ENCODE results near the gene RGS7. TPM values are rescaled to one million over a fixed set of nuclear protein-coding genes. Genes with fewer than 3 reads are reported as not detected.

RGS7 gene
- total and polyA plus RNA-seq, 10 of the 15 experiments (the other 5 are each of a cell fraction or from before 2014, with no cell fraction given): not detected

DNA sequence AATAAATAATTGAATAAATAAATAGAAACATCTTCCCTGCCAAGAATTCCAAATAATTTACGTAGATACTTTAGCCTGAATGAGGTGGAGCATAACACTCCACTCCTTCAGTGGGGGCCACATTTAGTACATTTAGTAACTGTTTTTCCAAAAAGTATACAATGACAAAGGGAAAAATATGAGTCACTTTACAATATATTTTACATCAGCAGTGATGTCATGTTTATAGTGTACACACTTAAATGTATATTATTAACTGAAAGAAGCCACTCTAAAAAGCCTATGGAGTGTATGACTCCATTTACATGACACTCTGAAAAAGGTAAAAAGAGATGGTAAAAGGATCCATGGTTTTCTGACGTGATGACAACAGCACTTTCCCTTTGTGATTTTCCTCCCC, 400.6 kb downstream of the RGS7 start (continued):
- TF ChIP-seq HCFC1 (IDR thresholded peaks at IDR 0.05; ENCODE audit: low read length) (no peak), SUZ12 (IDR thresholded peaks at IDR 0.05; ENCODE audit: unreplicated experiment) (no peak), CBX3 (IDR thresholded peaks at IDR 0.05; ENCODE audit: borderline replicate concordance, low read depth) (no peak), POLR2A (IDR thresholded peaks at IDR 0.05; ENCODE audit: low read depth, low read length) (no peak), BACH1 (IDR thresholded peaks at IDR 0.05; ENCODE audit: borderline replicate concordance) (no peak), SUPT20H (IDR thresholded peaks at IDR 0.05; ENCODE audit: borderline replicate concordance, control insufficient read depth, low read depth, low read length) (no peak), NBN (IDR thresholded peaks at IDR 0.05) (no peak), MTA2 (IDR thresholded peaks at IDR 0.05; ENCODE audit: low read depth) (no peak), EP300 (IDR thresholded peaks at IDR 0.05; ENCODE audit: borderline replicate concordance in 1 of 2, control insufficient read depth in 1 of 2, low read depth in 2 of 2, low read length in 2 of 2) (no peak), SIN3A (IDR thresholded peaks at IDR 0.05; ENCODE audit: low read depth, low read length) (no peak), GATAD2B (conservative IDR thresholded peaks at IDR 0.05; ENCODE audit: low read depth) (no peak), DPF2 (IDR thresholded peaks at IDR 0.05) (no peak)
- TF ChIP-seq, protein P1, sequence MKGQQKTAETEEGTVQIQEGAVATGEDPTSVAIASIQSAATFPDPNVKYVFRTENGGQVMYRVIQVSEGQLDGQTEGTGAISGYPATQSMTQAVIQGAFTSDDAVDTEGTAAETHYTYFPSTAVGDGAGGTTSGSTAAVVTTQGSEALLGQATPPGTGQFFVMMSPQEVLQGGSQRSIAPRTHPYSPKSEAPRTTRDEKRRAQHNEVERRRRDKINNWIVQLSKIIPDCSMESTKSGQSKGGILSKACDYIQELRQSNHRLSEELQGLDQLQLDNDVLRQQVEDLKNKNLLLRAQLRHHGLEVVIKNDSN (IDR thresholded peaks at IDR 0.05; ENCODE audit: borderline replicate concordance, extremely low read length, insufficient read depth, low read depth, low read length): no peak

DNA sequence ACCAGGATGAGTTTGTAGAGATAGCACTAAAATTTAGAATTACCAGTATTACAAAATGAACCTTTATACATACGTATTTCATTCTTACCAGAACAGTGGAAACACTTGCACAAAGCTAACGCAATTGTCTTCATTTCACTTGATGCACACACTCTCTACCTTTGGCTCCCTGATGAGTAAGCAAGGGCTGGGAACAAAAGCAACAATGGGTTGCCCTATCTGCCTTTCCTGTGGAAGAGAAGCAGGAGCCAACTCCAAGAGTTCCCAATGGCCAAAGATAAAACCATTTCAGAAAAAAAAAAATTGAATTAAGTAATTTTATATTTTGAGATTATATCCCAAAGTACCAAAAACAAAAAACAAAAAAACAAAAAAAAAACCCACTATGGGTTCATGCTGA, 401.0 kb downstream of the RGS7 start:
- Histone ChIP-seq H3K4me2 (ENCODE audit: control insufficient read depth, insufficient read depth) (no peak overlapping the region), H3K27ac (ENCODE audit: control insufficient read depth, insufficient read depth) (no peak overlapping the region), H3K36me3 (ENCODE audit: control insufficient read depth in 2 of 2, insufficient read depth in 2 of 2, low read length in 1 of 2) (no peaks in the 10 kb centered on the region), H3K4me1 (ENCODE audit: control insufficient read depth, insufficient read depth, low read length) (no peaks in the 10 kb centered on the region), H3K27me3 (replicated peaks in 1 of 2; ENCODE audit: control insufficient read depth in 2 of 2, insufficient read depth in 2 of 2, low read length in 1 of 2) (no peaks in the 10 kb centered on the region), H3K9ac (ENCODE audit: control insufficient read depth, insufficient read depth, low read length) (no peak overlapping the region), H3K9me3 (replicated peaks; ENCODE audit: control insufficient read depth, insufficient read depth, low read length) (no peaks in the 10 kb centered on the region), H3K79me2 (ENCODE audit: control insufficient read depth, insufficient read depth, low read length) (no peaks in the 10 kb centered on the region), H2AFZ (ENCODE audit: control insufficient read depth, low read depth, low read length) (no peak overlapping the region), H4K20me1 (ENCODE audit: control insufficient read depth, insufficient read depth) (no peaks in the 10 kb centered on the region), H3K4me3 (no peak overlapping the region)
- TF ChIP-seq RFX5 (IDR thresholded peaks at IDR 0.05; ENCODE audit: low read depth, low read length) (no peak), ZBED1 (IDR thresholded peaks at IDR 0.05; ENCODE audit: borderline replicate concordance) (no peak), PAX8 (IDR thresholded peaks at IDR 0.05) (no peak), MTA3 (IDR thresholded peaks at IDR 0.05; ENCODE audit: borderline replicate concordance, low read length) (no peak), EGR1 (IDR thresholded peaks at IDR 0.05; ENCODE audit: borderline replicate concordance in 1 of 2, low read depth in 2 of 2, low read length in 2 of 2) (no peak), NFIC (IDR thresholded peaks at IDR 0.05; ENCODE audit: low read depth, low read length) (no peak), ZNF24 (IDR thresholded peaks at IDR 0.05) (no peak), SP1 (IDR thresholded peaks at IDR 0.05; ENCODE audit: low read depth, low read length) (no peak)
- TF ChIP-seq, protein P2, sequence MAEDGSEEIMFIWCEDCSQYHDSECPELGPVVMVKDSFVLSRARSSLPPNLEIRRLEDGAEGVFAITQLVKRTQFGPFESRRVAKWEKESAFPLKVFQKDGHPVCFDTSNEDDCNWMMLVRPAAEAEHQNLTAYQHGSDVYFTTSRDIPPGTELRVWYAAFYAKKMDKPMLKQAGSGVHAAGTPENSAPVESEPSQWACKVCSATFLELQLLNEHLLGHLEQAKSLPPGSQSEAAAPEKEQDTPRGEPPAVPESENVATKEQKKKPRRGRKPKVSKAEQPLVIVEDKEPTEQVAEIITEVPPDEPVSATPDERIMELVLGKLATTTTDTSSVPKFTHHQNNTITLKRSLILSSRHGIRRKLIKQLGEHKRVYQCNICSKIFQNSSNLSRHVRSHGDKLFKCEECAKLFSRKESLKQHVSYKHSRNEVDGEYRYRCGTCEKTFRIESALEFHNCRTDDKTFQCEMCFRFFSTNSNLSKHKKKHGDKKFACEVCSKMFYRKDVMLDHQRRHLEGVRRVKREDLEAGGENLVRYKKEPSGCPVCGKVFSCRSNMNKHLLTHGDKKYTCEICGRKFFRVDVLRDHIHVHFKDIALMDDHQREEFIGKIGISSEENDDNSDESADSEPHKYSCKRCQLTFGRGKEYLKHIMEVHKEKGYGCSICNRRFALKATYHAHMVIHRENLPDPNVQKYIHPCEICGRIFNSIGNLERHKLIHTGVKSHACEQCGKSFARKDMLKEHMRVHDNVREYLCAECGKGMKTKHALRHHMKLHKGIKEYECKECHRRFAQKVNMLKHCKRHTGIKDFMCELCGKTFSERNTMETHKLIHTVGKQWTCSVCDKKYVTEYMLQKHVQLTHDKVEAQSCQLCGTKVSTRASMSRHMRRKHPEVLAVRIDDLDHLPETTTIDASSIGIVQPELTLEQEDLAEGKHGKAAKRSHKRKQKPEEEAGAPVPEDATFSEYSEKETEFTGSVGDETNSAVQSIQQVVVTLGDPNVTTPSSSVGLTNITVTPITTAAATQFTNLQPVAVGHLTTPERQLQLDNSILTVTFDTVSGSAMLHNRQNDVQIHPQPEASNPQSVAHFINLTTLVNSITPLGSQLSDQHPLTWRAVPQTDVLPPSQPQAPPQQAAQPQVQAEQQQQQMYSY (CRISPR knock-in tag; IDR thresholded peaks at IDR 0.05): no peak
- ChIA-PET SMC1A (ENCODE audit: uncharacterized antibody, unreplicated experiment) (interaction anchor here (0.5 kb wide), 1 partner anchor 1185 kb away, joined by 3 read pairs; no protein-coding TSS in a partner anchor), POLR2A (no interaction called here), RAD21 (ENCODE audit: unreplicated experiment) (no interaction called here), CTCF (no interaction called here)
- no peak for DNase-seq (ENCODE audit: low read depth, low spot score)
- WGBS (ENCODE audit: insufficient coverage, insufficient replicate concordance, low lambda C conversion rate, missing lambda C conversion rate): 0% methylated on average over 2 of the region's 2 CpGs
- no peak for FAIRE-seq
- ATAC-seq: no peak
- intact Hi-C loops (cut with micrococcal nuclease; ENCODE audit: unreplicated experiment): no loop called here
- BruUV-seq (replicated peaks): no TSS peak
- in situ Hi-C loops (cut with MboI): no loop called here

Measured in GM12878 (cell line).